ENCODE results near the gene IL10RB. TPM values are rescaled to one million over a fixed set of nuclear protein-coding genes. Genes with fewer than 3 reads are reported as not detected.

IL10RB gene
- total and polyA plus RNA-seq, 2 of the 4 experiments (the other 2 are of a cell fraction) = 20.1 to 45.2 TPM

- TF ChIP-seq POLR2A (IDR thresholded peaks at IDR 0.05; ENCODE audit: low read depth, low read length) (no peak), CEBPB (IDR thresholded peaks at IDR 0.05; ENCODE audit: low read depth, low read length) (no peak), FOS (IDR thresholded peaks at IDR 0.05; ENCODE audit: low read depth, low read length) (no peak), RCOR1 (IDR thresholded peaks at IDR 0.05; ENCODE audit: insufficient replicate concordance, low read length) (no peak), MAFK (IDR thresholded peaks at IDR 0.05; ENCODE audit: low read depth, low read length) (no peak), MXI1 (IDR thresholded peaks at IDR 0.05; ENCODE audit: borderline replicate concordance, low read depth, low read length) (no peak), CHD1 (IDR thresholded peaks at IDR 0.05; ENCODE audit: low read depth, low read length) (no peak), SMC3 (IDR thresholded peaks at IDR 0.05; ENCODE audit: low read depth, low read length) (no peak), USF2 (IDR thresholded peaks at IDR 0.05; ENCODE audit: low read depth, low read length) (no peak), CTCF (conservative IDR thresholded peaks at IDR 0.05; ENCODE audit: low read depth, low read length) (no peak), ELK1 (IDR thresholded peaks at IDR 0.05; ENCODE audit: borderline replicate concordance, low read depth, low read length) (no peak), MAZ (IDR thresholded peaks at IDR 0.05; ENCODE audit: borderline replicate concordance, low read depth, low read length) (no peak), RAD21 (IDR thresholded peaks at IDR 0.05; ENCODE audit: low read length) (no peak), BHLHE40 (IDR thresholded peaks at IDR 0.05; ENCODE audit: low read depth, low read length) (no peak), NFE2L2 (IDR thresholded peaks at IDR 0.05; ENCODE audit: low read depth, low read length) (no peak), RFX5 (IDR thresholded peaks at IDR 0.05; ENCODE audit: low read depth, low read length) (no peak)
- no peak overlapping the region for H2AFZ ChIP-seq (replicated peaks; ENCODE audit: low read length, poor library complexity)
- H3K27me3 ChIP-seq (ENCODE audit: control insufficient read depth, insufficient read depth, low read length) = peaks cover 8% of the 10 kb centered on the region
- DNase-seq (no peak), ATAC-seq (ENCODE audit: low read depth) (no peak)
- POLR2A ChIA-PET (ENCODE audit: unreplicated experiment) = no interaction called here
- H2BK120ac ChIP-seq (ENCODE audit: low read depth, low read length) = no peak overlapping the region
- no peak overlapping the region for H2AK9ac ChIP-seq (replicated peaks; ENCODE audit: low read depth, low read length, poor library complexity)
- H4K91ac ChIP-seq (ENCODE audit: insufficient read depth, low read depth, low read length) = no peak overlapping the region
- WGBS, 2 experiments (ENCODE audit: extremely low coverage in 2 of 2, insufficient read length in 1 of 2) = no CpG with 5 or more reads among the region's 5 CpGs
- no peak overlapping the region for H4K5ac ChIP-seq (ENCODE audit: low read depth, low read length)
- no peak overlapping the region for H4K8ac ChIP-seq (ENCODE audit: low read depth in 2 of 2, low read length in 2 of 2)
- no peak overlapping the region for H3K56ac ChIP-seq (ENCODE audit: extremely low read depth, insufficient read depth, low read length)
- no peaks in the 10 kb centered on the region for H4K20me1 ChIP-seq (ENCODE audit: insufficient read depth, low read length)
- no peak overlapping the region for H2AK5ac ChIP-seq (ENCODE audit: low read depth, low read length)
- no peak overlapping the region for H3K23ac ChIP-seq (ENCODE audit: low read depth, low read length)
- no peak overlapping the region for H3K14ac ChIP-seq (replicated peaks; ENCODE audit: low read depth, low read length)
- CTCF ChIA-PET = interaction anchor here (1.6 kb wide), 1 partner anchor 8 kb away, joined by 3 read pairs; no protein-coding TSS in a partner anchor
- intact Hi-C loops (cut with micrococcal nuclease) (no loop called here), dilution Hi-C loops (cut with HindIII; ENCODE audit: low sequenced_read_pairs, unreplicated experiment) (no loop called here), in situ Hi-C loops (cut with MboI; ENCODE audit: low sequenced_read_pairs) (no loop called here)
- no peak overlapping the region for H3K27ac ChIP-seq (ENCODE audit: insufficient read depth, low read length)
- peaks cover 1% of the 10 kb centered on the region; the same call in 1 of the 2 replicates for H3K9me3 ChIP-seq (ENCODE audit: control insufficient read depth, insufficient read depth, low read length)
- no peaks in the 10 kb centered on the region for H3K9me1 ChIP-seq (ENCODE audit: insufficient read depth, low read length)
- no peaks in the 10 kb centered on the region for H3K36me3 ChIP-seq (ENCODE audit: control insufficient read depth, insufficient read depth, low read length)
- H3K79me1 ChIP-seq (ENCODE audit: low read depth in 1 of 2, low read length in 2 of 2) = no peaks in the 10 kb centered on the region
- no peak overlapping the region for H2BK15ac ChIP-seq (ENCODE audit: low read depth, low read length)
- no peak overlapping the region for H2BK20ac ChIP-seq (ENCODE audit: low read depth, low read length)
- no peak overlapping the region for H3K4me2 ChIP-seq (ENCODE audit: low read depth, low read length)
- H2BK5ac ChIP-seq (ENCODE audit: low read depth, low read length, poor library complexity, severe bottlenecking) = no peak overlapping the region
- no peak overlapping the region for H3K4me3 ChIP-seq (ENCODE audit: insufficient read depth, low read depth, low read length)
- no TSS peak for BruUV-seq (replicated peaks)
- no peak overlapping the region for H3K4ac ChIP-seq (ENCODE audit: low read depth, low read length)
- H3K4me1 ChIP-seq (ENCODE audit: control insufficient read depth, insufficient read depth, low read length) = no peaks in the 10 kb centered on the region
- H3K18ac ChIP-seq (ENCODE audit: low read depth, low read length) = no peak overlapping the region
- H3K9ac ChIP-seq (ENCODE audit: low read depth, low read length) = no peak overlapping the region
Observed at GRCh38 chr21:33315946-33316710, 50.0 kb downstream of the IL10RB start.

All from IMR-90 (cell line).